Kidney (tissue), 14 donors: ENCODE results near the gene SRRM3. TPM values are rescaled to one million over a fixed set of nuclear protein-coding genes. Genes with fewer than 3 reads are reported as not detected.
"Not testable (repeated sequence)": the region's sequence is repeated elsewhere in the genome, so short reads cannot be mapped to it uniquely, and the experiment has no call there.

ENCODE experiments used
- DNase-seq, 5 donors: peaks; one replicate each; pipeline ENCODE4 v3.0.0-alpha.2; 2013 to 2020
- FAIRE-seq: peaks from 2 replicates; lab custom pipeline; 2012; peaks lifted over from hg19 to GRCh38; lab: Jason Lieb, UNC
- H3K27ac ChIP-seq, 2 donors: one replicate each; pipeline ENCODE4 v1.7.0; 2013; ENCODE audit warnings: low read depth in 2 of 2, low read length in 2 of 2, inconsistent platforms in 1 of 2
- H3K27me3 ChIP-seq: one replicate; pipeline ENCODE4 v1.7.1; 2013; ENCODE audit warnings: low read length, inconsistent platforms; ENCODE audit not compliant: control insufficient read depth, insufficient read depth
- H3K36me3 ChIP-seq, 3 donors: one replicate each; pipeline versions ENCODE4 v1.7.0 to v1.7.1; 2013; ENCODE audit warnings: low read length in 3 of 3, control low read depth in 1 of 3, inconsistent platforms in 1 of 3; ENCODE audit not compliant: insufficient read depth in 3 of 3, control insufficient read depth in 2 of 3
- H3K4me1 ChIP-seq, 3 donors: one replicate each; pipeline versions ENCODE4 v1.7.0 to v1.7.1; 2013; ENCODE audit warnings: low read length in 3 of 3, inconsistent platforms in 1 of 3, low read depth in 1 of 3; ENCODE audit not compliant: control insufficient read depth in 2 of 3, insufficient read depth in 2 of 3
- H3K4me3 ChIP-seq, 3 donors: one replicate each; pipeline versions ENCODE4 v1.7.0 to v1.8.1; 2013; ENCODE audit warnings: low read length in 3 of 3, control low read depth in 1 of 3, inconsistent platforms in 1 of 3
- H3K9ac ChIP-seq, 3 donors: one replicate each; pipeline versions ENCODE4 v1.7.0 to v1.7.1; 2013; ENCODE audit warnings: low read length in 3 of 3, control low read depth in 1 of 3, inconsistent platforms in 1 of 3
- H3K9me3 ChIP-seq, 3 donors: one replicate each; pipeline versions ENCODE4 v1.7.0 to v1.7.1; 2013; ENCODE audit warnings: low read length in 3 of 3, control low read depth in 1 of 3, inconsistent platforms in 1 of 3; ENCODE audit not compliant: control insufficient read depth in 2 of 3, insufficient read depth in 1 of 3
- CTCF ChIP-seq: IDR thresholded peaks from 3 replicates; pipeline ENCODE4 v1.5.1; 2012; ENCODE audit warnings: mild to moderate bottlenecking, moderate library complexity, borderline replicate concordance; ENCODE audit not compliant: insufficient read depth; ENCODE audit errors: extremely low read depth
- intact Hi-C: fragments of 100-400 bp; cut with DNase I; formaldehyde crosslinking; loops from one replicate; pipeline ENCODE4 v1.11.1; 2022
- polyA plus RNA-seq: library from polyadenylated mRNA; stranded (reverse); fragments of 350-450 nt; fragmentation: Illumina TruSeq; extraction: RNeasy Lipid Tissue Mini Kit (QIAGEN cat#74804); gene quantifications from one replicate; pipeline ENCODE4 v1.2.3, GENCODE V29; 2014; ENCODE audit warnings: low read depth, low replicate concordance; ENCODE audit not compliant: insufficient read depth
- total RNA-seq: library from RNA; stranded (reverse); fragmentation: NEBNext Ultra II Directional; extraction: Animal tissue kit (Norgen Biotek cat#: 25700); gene quantifications from one replicate; pipeline ENCODE4 v1.2.1, GENCODE V29; 2021
- donor health status: control.
- donor health status: control.
- donor health status: control.
- donor health status: control.
- donor health status: control.
- donor health status: DM: yes; HTN: yes; CAD: no.
- donor health status: Normal renal cell carcinoma (clear cell type).

The SRRM3 gene
- total and polyA plus RNA-seq, 2 donors from 2014 or later: 0.99 to 1.0 TPM

GRCh38 chr7:76236224-76236623 lies 34.5 kb downstream of the SRRM3 start:
- intact Hi-C loops: no loop called here
- DNase-seq: no peak
- Histone ChIP-seq H3K9me3 (no peaks in the 10 kb centered on the region), H3K4me3 (no peak overlapping the region), H3K9ac (no peak overlapping the region), H3K27ac (no peak overlapping the region), H3K36me3 (no peaks in the 10 kb centered on the region), H3K4me1 (peaks cover 0 to 6% (median 0%) of the 10 kb centered on the region in 3 donors), H3K27me3 (no peaks in the 10 kb centered on the region)
- no peak for FAIRE-seq
- TF ChIP-seq CTCF: no peak

- Histone ChIP-seq H3K4me1 (peaks cover 0 to 6% (median 0%) of the 10 kb centered on the region in 3 donors), H3K36me3 (no peaks in the 10 kb centered on the region), H3K27ac (no peak overlapping the region), H3K9ac (no peak overlapping the region), H3K4me3 (no peak overlapping the region), H3K27me3 (no peaks in the 10 kb centered on the region), H3K9me3 (no peaks in the 10 kb centered on the region)
- intact Hi-C loops: no loop called here
- no peak for TF ChIP-seq CTCF
- FAIRE-seq: no peak
- no peak for DNase-seq
Measured at GRCh38 chr7:76238326-76238725, 36.6 kb downstream of the SRRM3 start.

- Histone ChIP-seq H3K9ac (no peak overlapping the region), H3K4me1 (no peaks in the 10 kb centered on the region), H3K4me3 (no peak overlapping the region), H3K36me3 (no peaks in the 10 kb centered on the region), H3K27ac (no peak overlapping the region), H3K27me3 (no peaks in the 10 kb centered on the region), H3K9me3 (no peaks in the 10 kb centered on the region)
- intact Hi-C loops: no loop called here
- TF ChIP-seq CTCF: no peak
- FAIRE-seq: no peak
- no peak for DNase-seq
Measured at GRCh38 chr7:76241141-76241540, 39.4 kb downstream of the SRRM3 start.

- H3K9ac ChIP-seq, intact Hi-C loops, H3K27ac ChIP-seq, H3K27me3 ChIP-seq, H3K4me3 ChIP-seq, H3K36me3 ChIP-seq, DNase-seq, H3K4me1 ChIP-seq, FAIRE-seq, H3K9me3 ChIP-seq: not testable (repeated sequence)
Measured at GRCh38 chr7:76242517-76243063, 40.9 kb downstream of the SRRM3 start.
